Limb (tissue), 2 donors: ENCODE results near the gene SP1.
A peak's percentile ranks its signal among the peaks of the same experiment; 100 is the strongest.
"Not testable (repeated sequence)": the region's sequence is repeated elsewhere in the genome, so short reads cannot be mapped to it uniquely, and the experiment has no call there.

ENCODE experiments used
- DNase-seq, 2 donors: peaks; one replicate each; pipeline ENCODE4 v3.0.0-alpha.2; 2016; ENCODE audit errors: extremely low spot score in 2 of 2

SP1 gene

DNA sequence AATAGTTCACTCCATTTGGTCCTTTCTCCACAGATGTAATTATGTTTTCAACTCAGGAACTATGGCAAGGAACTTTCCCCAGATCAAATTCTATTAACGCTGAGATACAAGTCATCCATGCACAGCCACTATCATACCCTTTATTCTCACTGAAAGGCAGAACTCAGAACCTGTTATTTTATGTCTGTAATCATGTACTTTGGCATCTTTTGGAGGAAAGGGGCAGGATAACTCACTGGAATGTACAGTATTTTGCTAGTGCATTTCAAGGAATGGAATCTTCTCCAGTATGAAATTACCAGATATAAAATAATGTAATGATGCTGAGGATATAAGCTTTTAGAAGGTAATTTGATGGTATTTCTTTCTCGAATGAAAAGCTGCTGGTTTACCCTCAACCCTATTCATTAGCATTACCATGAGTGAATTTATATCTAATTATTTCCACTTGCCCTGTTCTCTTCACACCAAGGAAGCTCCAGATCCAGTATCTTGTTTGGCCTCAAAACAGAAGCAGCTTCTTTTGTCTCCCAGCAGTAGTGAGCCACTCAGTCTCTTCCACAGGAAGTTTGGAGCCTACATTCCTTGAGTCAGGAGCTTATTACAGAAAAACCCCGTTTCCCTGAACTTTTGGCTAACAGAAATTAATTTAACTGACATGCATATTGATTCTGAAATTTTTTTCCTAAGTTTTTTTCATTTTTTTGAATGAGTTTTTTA is 33.7 kb downstream of the SP1 start:
- DNase-seq = no peak

DNA sequence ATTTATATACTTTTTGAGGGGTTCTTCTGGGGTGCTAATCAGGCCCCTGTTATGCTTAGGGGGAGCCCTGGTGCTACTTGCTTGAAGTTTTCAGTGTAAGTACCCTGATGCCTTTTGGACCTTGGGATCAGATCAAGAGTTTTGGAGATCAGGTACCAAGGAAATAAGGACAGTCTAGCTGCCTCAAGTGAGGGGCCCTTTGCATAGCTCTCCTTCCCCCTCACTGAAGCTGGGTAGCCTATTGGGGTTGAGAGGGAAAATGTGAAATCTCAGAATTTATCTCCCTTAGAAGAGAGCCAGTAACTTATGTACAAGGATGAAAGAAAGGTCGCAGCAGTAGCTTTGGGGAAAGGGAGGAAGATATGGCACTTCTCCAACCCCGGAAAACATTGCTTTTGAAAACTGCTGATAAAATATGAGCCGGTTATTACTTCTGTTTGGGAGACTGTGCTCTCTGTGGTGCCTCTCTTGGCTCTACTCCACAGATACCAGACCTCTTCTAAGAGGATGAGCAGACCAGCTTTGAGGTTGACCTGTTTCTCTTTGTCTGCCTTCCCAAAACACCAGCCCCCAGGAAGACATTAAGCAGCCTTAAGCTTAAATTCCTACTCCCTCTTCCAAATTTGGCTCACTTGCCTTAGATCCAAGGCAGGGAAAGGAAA is 34.9 kb downstream of the SP1 start:
- DNase-seq = no peak

DNA sequence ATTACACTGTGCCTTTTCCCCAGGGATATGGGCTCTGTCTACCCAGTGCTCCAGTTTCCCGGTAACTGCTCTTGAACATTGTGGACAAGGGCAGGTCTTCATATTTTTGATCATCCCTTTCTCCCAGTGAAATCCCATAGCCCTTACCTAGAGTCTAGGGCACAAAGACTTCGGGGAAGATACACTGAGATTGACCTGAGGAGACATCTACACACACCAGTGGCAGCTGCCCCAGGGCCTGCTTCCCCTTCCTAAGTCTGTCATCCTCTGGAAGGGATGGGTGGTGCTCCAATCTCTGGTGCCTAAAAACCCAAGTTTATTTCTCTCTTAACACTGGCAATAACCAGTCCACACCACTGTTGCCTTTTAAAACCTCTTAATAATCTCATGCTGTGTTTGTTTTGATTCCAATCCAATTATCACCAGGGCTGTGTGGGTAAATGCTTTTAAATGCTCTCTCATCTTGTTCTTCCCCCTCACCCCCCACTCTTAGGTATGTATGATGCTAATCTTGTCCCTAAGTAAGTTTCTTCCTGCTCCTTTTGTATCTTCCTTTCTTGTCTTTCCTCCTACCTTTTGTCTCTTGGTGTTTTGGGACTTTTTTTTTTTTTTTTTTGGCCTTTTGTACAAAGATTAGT is 35.9 kb downstream of the SP1 start:
- DNase-seq = not testable (repeated sequence)

DNA sequence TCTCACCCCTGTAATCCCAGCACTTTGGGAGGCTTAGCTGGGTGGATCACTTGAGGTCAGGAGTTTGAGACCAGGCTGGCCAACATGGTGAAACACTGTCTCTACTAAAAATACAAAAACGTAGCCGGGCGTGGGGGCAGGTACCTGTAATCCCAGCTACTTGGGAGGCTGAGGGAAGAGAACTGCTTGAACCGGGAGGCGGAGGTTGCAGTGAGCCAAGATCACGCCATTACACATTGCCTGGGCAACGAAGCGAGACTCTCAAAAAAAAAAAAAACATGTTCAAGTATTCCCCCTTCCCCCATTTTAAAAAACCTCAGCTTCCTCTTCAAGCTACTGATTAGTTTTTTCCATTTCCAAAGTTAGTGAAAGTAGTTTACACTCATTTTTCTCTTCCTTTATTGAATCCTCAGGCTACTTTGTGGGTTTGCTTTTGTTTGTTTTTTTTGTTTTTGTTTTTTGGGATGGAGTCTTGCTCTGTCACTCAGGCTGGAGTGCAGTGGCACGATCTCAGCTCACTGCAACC is 37.4 kb downstream of the SP1 start:
- not testable (repeated sequence) for DNase-seq

DNA sequence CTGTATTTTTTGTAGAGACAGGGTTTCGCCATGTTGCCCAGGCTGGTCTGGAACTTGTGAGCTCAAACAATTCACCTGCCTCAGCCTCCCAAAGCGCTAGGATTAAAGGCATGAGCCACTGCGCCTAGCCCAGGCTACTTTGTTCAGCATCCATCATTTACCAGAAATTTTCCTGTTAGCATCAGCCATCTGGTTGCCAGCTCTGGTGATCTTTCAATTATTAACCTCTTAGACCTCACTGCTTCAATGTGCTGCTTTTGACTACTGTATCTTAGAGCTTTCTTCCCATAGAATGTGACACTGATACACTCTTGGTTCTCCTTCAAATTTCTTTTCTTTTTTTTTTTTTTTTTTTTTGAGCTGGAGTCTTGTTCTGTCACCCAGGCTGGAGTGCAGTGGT is 38.2 kb downstream of the SP1 start:
- no peak for DNase-seq

DNA sequence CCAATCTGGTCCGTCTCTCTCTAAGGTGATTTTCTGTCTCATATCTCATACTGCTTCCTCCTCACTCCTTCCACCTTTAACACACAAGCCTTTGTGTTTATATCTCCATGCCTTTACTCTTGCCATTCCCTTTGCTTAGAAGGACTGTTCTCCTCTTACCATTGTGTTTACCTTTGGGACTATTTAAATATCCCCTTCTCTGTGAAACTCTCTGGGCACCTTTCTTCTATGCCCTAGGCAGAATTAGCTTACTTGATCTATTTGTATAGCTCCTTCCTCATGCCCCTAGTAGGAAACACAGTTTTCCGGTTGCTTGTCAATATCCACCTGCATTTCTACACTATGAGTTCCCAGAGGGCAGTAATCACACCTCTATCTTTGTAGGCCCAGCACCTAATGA is 39.8 kb downstream of the SP1 start:
- no peak for DNase-seq

DNA sequence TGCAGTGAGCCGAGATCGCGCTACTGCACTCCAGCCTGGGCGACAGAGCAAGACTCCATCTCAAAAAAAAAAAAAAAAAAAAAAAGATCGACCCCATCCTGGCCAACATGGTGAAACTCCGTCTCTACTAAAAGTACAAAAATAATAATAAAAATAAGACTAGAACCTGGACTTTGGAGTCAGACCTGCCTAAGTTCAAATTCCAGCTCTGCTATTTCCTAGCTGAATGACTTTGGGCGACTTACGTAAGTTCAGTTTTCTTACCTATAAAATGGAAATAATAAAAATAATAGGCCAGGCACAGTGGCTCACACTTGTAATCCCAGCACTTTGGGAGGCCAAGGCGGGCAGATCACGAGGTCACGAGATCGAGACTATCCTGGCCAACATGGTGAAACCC is 42.3 kb downstream of the SP1 start:
- DNase-seq = not testable (repeated sequence)

DNA sequence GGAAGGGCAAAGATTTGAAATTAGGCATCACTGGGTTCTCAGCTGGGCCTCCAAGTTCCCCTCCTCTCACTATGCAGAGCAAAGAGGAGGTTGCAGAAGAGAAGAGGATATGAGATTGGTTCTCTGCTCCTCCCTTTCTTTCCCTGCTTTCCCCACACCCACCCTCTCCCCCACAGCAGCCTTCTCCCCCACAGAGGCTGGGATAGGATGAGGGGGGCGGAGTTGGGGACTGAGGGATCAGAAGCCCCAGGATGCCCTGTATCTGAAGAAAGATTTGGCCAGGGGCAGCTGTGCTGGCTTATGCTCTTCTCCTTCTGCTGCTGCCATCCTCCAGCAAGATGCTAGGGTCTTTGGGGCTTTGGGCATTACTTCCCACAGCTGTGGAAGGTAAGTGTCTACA is 43.6 kb downstream of the SP1 start, which contains the start of gene AMHR2:
Gene AMHR2 (plus strand): TSS at position 259 of the 400 bp plus-strand sequence. CDS start 80 bp downstream, at position 339.
- DNase-seq = no peak

DNA sequence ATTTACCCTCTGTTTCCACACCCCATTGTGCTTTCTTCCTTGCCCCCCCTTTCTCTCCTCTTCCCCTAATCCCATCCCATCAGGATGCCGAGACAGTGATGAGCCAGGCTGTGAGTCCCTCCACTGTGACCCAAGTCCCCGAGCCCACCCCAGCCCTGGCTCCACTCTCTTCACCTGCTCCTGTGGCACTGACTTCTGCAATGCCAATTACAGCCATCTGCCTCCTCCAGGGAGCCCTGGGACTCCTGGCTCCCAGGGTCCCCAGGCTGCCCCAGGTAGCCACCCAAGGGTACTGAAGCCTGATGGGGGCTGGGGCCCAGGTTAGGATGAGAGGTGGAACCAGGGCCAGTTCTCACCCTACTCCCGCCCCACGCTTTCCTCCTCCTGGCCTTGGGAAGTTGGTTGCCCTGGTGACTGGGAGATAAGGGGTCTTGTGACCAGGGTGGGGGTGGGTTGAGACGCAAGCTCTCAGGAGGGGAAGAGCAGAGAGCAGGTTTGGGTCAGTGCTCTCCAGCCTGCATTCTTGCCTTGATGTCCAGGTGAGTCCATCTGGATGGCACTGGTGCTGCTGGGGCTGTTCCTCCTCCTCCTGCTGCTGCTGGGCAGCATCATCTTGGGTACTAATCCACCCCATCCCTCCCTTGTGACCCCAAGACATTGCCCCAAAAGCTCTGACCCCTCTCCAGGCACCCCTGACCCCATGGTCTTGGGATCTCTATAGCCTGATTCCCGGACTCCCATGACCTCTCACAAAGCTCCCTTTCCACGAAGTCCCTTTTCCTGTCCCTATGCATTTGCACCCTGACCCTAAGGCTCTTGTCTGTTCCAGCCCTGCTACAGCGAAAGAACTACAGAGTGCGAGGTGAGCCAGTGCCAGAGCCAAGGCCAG is 44.9 kb downstream of the SP1 start:
- DNase-seq = no peak

DNA sequence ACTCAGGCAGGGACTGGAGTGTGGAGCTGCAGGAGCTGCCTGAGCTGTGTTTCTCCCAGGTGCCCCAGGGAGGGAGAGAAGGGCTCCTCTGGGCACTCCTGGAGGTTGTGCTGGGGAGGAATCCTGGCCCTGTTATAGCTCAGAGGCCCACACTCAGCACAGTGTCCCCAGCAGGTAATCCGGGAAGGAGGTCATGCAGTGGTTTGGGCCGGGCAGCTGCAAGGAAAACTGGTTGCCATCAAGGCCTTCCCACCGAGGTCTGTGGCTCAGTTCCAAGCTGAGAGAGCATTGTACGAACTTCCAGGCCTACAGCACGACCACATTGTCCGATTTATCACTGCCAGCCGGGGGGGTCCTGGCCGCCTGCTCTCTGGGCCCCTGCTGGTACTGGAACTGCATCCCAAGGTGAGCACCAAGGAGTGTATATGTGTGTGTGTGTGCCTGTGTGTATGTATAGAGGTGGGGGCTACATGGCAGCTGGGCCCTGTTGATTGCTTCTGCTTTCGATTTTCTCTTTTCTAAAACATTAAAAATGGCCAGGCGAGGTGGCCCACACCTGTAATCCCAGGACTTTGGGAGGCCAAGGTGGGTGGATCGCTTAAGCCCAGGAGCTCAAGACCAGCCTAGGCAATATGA is 45.7 kb downstream of the SP1 start:
- DNase-seq = no peak

DNA sequence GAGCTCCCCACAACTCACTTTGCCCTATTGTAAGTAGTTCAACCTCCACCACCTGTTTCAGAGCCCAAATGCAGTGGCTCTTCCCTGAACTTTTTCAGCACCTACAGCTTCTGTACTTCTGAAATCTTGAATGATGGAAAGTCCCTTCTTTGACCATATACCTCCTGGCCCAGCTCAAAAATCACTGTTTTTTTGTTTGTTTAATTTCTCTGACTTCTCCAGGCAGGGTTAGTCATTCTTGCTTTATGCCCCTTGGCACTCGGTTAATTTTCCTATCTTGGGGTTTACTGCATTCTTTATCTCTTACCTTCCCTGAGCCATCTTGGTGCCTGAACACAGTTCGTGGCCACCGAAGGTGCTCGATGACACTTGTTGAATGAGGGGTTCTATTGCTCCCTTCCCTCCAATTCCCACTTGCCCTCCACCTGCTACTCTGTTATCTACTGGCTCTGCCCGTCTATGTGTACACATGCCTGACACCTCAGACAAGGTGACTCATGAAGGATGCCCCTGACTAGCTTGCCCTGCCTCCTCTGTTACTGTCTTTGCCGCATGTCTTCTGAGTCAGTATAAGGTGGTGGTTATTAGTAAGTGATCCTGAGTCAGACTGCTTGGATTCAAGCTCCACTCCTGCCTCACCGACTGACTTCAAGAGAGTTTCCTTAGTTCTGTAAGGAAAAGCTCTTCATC is 48.1 kb downstream of the SP1 start:
- DNase-seq = no peak

DNA sequence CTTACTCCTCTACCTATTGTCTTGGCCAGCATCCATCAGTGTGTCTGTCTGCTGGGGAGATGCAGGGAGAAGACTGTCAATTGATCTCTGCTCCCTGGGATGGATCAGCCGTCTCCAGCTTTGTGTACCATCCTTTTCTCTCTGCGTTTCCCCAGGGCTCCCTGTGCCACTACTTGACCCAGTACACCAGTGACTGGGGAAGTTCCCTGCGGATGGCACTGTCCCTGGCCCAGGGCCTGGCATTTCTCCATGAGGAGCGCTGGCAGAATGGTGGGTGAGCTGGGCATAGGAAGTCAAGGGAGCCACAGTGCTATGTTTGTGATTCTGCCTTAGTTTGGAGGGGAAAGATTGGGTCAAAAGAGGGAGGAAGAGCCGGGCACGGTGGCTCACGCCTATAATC is 48.8 kb downstream of the SP1 start:
- no peak for DNase-seq

DNA sequence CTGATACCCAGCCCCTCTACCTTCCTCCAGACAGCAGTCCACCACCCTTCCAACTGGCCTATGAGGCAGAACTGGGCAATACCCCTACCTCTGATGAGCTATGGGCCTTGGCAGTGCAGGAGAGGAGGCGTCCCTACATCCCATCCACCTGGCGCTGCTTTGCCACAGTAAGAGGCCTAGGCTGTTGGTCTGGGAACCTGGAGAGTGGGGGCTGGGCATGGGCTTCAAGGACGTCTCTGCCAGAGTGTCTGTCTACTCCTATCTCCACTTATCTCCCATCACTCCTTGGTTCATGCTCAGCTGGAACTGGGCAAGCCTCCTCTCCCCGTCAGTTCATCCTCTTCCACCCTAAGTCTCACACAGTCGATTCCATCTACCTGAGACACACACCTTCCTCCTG is 50.1 kb downstream of the SP1 start:
- DNase-seq = no peak

DNA sequence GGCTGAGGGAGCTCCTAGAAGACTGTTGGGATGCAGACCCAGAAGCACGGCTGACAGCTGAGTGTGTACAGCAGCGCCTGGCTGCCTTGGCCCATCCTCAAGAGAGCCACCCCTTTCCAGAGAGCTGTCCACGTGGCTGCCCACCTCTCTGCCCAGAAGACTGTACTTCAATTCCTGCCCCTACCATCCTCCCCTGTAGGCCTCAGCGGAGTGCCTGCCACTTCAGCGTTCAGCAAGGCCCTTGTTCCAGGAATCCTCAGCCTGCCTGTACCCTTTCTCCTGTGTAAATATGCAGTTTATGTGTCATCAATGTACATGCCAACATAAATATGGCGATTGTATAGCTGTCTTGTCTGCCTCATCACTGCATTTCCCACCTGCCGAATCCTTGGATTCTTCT is 51.2 kb downstream of the SP1 start:
- DNase-seq = no peak

DNA sequence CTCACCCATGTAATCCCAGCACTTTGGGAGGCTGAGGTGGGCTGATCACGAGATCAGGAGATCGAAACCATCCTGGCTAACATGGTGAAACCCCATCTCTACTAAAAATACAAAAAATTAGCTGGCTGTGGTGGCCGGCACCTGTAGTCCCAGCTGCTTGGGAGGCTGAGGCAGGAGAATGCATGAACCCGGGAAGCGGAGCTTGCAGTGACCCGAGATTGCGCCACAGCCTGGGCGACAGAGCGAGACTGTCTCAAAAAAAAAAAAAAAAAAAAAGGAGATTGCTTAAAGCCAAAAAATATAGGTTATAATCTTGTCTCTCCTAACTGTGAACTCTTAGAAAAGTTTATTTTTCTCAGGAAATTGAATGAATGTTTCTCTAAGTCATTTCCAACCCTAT is 55.4 kb downstream of the SP1 start:
- not testable (repeated sequence) for DNase-seq

DNA sequence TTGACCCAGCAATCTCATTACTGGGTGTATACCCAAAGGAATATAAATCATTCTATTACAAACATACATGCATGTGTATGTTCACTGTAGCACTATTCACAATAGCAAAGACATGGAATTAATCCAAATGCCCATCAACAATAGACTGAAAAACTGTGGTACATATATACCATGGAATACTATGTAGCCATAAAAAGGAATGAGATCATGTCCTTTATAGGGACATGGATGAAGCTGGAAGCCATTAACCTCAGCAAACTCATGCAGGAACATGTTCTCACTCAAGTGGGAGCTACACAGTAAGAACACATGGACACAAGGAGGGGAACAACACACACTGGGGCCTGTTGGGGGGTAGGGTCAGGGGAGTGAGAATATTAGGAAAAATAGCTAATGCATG is 59.6 kb downstream of the SP1 start:
- DNase-seq = not testable (repeated sequence)

DNA sequence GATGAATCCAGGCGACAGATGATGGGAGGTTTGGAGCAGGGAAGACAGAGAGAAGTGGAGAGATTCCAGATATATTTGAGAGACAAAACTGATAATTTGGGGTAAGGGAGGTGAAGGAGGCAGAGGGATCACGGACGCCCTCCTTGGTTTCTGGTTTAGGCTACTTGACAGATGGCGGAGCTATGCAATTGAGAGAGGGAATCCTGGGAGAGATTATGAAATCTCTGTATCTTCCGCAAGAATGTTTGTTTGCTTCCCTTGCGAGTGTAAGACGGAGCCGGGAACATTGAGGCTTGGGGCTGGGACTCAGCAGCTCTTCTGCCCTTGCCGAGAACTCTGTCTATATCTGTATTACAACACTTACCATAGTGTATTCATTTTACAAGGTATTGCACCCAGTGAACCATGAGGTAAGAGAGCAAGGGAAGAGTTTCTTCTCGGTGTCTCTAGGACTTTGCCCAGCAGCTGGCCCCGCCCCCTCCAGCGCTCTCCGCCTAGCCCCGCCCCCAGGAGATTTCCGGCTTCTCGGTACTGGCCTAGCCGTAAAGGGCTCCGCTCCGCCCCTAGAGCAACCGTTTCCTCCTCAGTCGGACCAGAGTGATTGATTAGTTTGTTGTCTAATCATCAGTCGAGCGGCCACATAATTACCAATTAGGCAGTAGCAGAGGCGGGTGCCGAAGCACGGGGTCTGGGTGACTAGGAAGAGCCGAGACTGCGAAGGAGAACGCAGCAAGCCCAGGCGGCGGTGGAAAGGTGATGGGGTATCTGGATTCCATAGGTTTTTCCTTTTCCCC is 61.3 kb downstream of the SP1 start, which contains the start of gene PRR13:
Gene PRR13 (plus strand): TSS at position 695 of the 794 bp plus-strand sequence. CDS start 981 bp downstream, outside the sequence.
- peak; percentile 98 to 100 for DNase-seq

DNA sequence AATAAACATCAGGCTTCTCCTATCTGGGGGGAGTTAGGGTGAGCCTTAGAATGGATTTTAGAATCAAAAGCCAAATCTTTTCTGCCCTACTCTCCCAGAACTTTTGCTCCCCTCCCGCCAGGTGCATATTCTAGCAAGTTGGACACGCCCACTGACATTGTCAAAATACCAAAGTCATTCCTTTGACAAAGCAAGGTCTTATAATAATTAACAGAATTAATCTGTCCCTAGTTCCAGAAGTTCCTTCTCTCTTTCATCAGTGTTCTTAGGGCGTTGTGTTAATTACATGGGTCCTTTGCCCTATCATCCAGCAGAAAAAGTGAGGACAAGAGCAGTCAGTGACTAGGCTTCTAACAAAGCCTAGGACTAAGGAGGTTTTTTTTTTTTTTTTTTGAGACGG is 64.0 kb downstream of the SP1 start:
- DNase-seq = no peak

DNA sequence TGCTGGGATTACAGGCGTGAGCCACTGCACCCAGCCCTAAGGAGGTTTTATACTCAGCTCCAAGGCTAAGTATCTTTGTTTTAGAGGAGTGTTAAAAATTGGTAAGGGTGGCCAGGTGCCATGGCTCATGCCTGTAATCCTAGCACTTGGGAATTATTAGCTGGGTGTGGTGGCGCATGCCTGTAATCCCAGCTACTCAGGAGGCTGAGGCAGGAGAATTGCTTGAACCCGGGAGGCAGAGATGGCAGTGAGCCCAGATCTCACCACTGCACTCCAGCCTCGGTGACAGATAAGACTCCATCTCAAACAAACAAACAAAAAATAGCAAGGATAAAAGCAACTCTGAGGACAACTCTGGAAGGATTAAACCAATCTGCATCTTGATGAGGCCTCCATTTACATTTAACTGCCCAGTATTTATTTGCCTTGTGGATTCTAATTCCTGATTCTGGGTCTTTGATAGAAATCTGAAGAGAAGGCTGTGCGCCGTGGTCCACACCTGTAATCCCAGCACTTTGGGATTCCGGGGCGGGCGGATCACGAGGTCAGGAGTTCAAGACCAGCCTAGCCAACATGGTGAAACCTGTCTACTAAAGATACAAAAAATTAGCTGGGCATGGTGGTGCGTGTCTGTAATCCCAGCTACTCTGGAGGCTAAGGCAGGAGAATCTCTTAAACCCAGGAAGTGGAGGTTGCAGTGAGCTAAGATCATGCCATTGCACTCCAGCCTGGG is 64.8 kb downstream of the SP1 start:
- DNase-seq = not testable (repeated sequence)
